Keratinocyte (primary cell): Measurements from ENCODE around the gene DHX15. TPM values are rescaled to one million over a fixed set of nuclear protein-coding genes. Genes with fewer than 3 reads are reported as not detected.

Experiments used
- DNase-seq: peaks from one replicate; pipeline ENCODE4 v3.0.0-alpha.2; 2011; ENCODE audit warnings: low read depth, missing footprints, low spot score
- FAIRE-seq: peaks from 2 replicates; lab custom pipeline; 2011; peaks lifted over from hg19 to GRCh38; lab: Jason Lieb, UNC
- H2AFZ ChIP-seq: 2 replicates; pipeline ENCODE4 v1.6.0; 2012; ENCODE audit warnings: low read length, control low read depth, inconsistent platforms; ENCODE audit not compliant: control insufficient read depth
- H3K27ac ChIP-seq: 2 replicates; pipeline ENCODE4 v1.5.1; 2011; ENCODE audit warnings: low read length; ENCODE audit not compliant: control insufficient read depth, insufficient read depth
- H3K27me3 ChIP-seq: 3 replicates; pipeline ENCODE4 v1.6.0; 2011; ENCODE audit warnings: low read length; ENCODE audit not compliant: control insufficient read depth, insufficient read depth; ENCODE audit errors: extremely low read depth
- H3K36me3 ChIP-seq, 2 experiments: 2 replicates in 1 of 2; 3 replicates in 1 of 2; pipeline ENCODE4 v1.5.1; 2011; ENCODE audit warnings: low read length in 2 of 2, mild to moderate bottlenecking in 1 of 2; ENCODE audit not compliant: control insufficient read depth in 2 of 2, insufficient read depth in 2 of 2; ENCODE audit errors: extremely low read depth in 1 of 2
- H3K4me1 ChIP-seq: 3 replicates; pipeline ENCODE4 v1.5.1; 2011; ENCODE audit warnings: low read length; ENCODE audit not compliant: control insufficient read depth, insufficient read depth; ENCODE audit errors: extremely low read depth
- H3K4me2 ChIP-seq: 3 replicates; pipeline ENCODE4 v1.6.0; 2011; ENCODE audit warnings: low read depth, low read length; ENCODE audit not compliant: control insufficient read depth, insufficient read depth; ENCODE audit errors: extremely low read depth
- H3K4me3 ChIP-seq, 3 experiments: fragments of 200-600 bp in 1 of 3; sonication (generic) in 1 of 3; 2 replicates in 2 of 3; 3 replicates in 1 of 3; pipeline ENCODE4 v1.5.1; 2011 to 2016; ENCODE audit warnings: low read length in 3 of 3, mild to moderate bottlenecking in 3 of 3, control low read depth in 2 of 3, inconsistent platforms in 1 of 3, low read depth in 1 of 3, mixed read lengths in 1 of 3, mixed run types in 1 of 3, moderate library complexity in 1 of 3; ENCODE audit not compliant: control insufficient read depth in 2 of 3, insufficient read depth in 2 of 3; ENCODE audit errors: extremely low read depth in 1 of 3
- H3K79me2 ChIP-seq: 2 replicates; pipeline ENCODE4 v1.6.0; 2012; ENCODE audit warnings: low read length; ENCODE audit not compliant: control insufficient read depth, insufficient read depth
- H3K9ac ChIP-seq: 3 replicates; pipeline ENCODE4 v1.6.0; 2011; ENCODE audit warnings: low read length; ENCODE audit not compliant: control insufficient read depth, insufficient read depth; ENCODE audit errors: extremely low read depth
- H3K9me1 ChIP-seq: 3 replicates; pipeline ENCODE4 v1.6.0; 2011; ENCODE audit warnings: low read length; ENCODE audit not compliant: control insufficient read depth, insufficient read depth; ENCODE audit errors: extremely low read depth
- H3K9me3 ChIP-seq: 2 replicates; pipeline ENCODE4 v1.5.1; 2012; ENCODE audit warnings: low read depth, low read length; ENCODE audit not compliant: control insufficient read depth
- H4K20me1 ChIP-seq: 3 replicates; pipeline ENCODE4 v1.6.0; 2011; ENCODE audit warnings: low read length; ENCODE audit not compliant: control insufficient read depth, insufficient read depth; ENCODE audit errors: extremely low read depth
- EZH2 ChIP-seq: IDR thresholded peaks from one replicate; pipeline ENCODE4 v1.6.1; 2012; ENCODE audit warnings: inconsistent platforms, mild to moderate bottlenecking, low read length, moderate library complexity
- dilution Hi-C: fragments of 300-500 bp; cut with MboI; formaldehyde crosslinking; loops from one replicate; pipeline ENCODE4 v1.7.0; 2020; ENCODE audit warnings: low sequenced_read_pairs; ENCODE audit not compliant: extremely low pct_ligation_motif_present
- polyA plus RNA-seq, 5 experiments: library from polyadenylated mRNA; depleted of rRNA in 3 of 5; stranded (reverse) in 3 of 5; stranded (forward) in 1 of 5; unstranded in 1 of 5; fragments of >200 nt; gene quantifications; 1 replicate in 1 of 5; 2 replicates in 3 of 5; 3 replicates in 1 of 5; pipeline versions ENCODE4 v1.2.1 to v1.2.3, GENCODE V29; 2011 to 2012; ENCODE audit warnings: missing spikeins in 2 of 5, low read depth in 1 of 5, low replicate concordance in 1 of 5
- TF ChIP-seq, protein P1 (sequence below), 3 experiments: IDR thresholded peaks in 1 of 3; conservative IDR thresholded peaks in 1 of 3; optimal IDR thresholded peaks in 1 of 3; 2 replicates in 2 of 3; 3 replicates in 1 of 3; pipeline versions ENCODE3 to v1.5.1; 2011; ENCODE audit warnings: low read length in 3 of 3, mild to moderate bottlenecking in 3 of 3, moderate library complexity in 2 of 3, control low read depth in 1 of 3, inconsistent platforms in 1 of 3; ENCODE audit not compliant: insufficient read depth in 2 of 3; ENCODE audit errors: extremely low read depth in 1 of 3

The DHX15 gene
- polyA plus RNA-seq, 1 donor (not counting 4 experiments of a cell fraction or from before 2014, with no cell fraction given): 206 TPM

DNA sequence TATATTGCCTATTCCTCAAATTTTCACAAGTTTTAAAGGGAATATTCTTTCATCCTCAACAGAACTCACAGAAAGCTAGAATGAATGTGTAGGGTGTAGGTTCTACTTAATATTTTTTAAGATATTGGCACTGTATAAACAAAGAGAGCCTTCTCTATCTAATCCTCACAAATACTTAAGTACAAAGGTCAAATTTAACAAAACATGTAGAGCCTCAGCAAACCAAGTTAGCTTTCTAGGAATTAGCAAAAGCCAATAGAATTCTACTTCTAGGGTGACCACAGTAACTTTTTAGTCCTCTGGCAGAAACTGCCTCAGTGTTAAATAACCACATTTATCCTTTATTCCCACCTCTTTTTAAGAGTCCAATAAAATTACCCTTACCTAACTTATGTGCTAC is 19.3 kb downstream of the DHX15 start:
- H4K20me1 ChIP-seq: peaks cover 54% of the 10 kb centered on the region
- no peak overlapping the region for H3K4me3 ChIP-seq
- no peaks in the 10 kb centered on the region for H3K4me1 ChIP-seq
- H2AFZ ChIP-seq: no peak overlapping the region
- peaks cover 4 to 22% of the 10 kb centered on the region in 2 experiments for H3K36me3 ChIP-seq
- H3K9me3 ChIP-seq: no peaks in the 10 kb centered on the region
- FAIRE-seq (no peak), DNase-seq (no peak)
- no peaks in the 10 kb centered on the region for H3K27me3 ChIP-seq
- H3K4me2 ChIP-seq: no peak overlapping the region
- H3K9ac ChIP-seq: no peak overlapping the region
- dilution Hi-C loops: no loop called here
- no peak overlapping the region for H3K27ac ChIP-seq
- peaks cover 97% of the 10 kb centered on the region for H3K79me2 ChIP-seq
- no peaks in the 10 kb centered on the region for H3K9me1 ChIP-seq
- TF ChIP-seq, protein P1, sequence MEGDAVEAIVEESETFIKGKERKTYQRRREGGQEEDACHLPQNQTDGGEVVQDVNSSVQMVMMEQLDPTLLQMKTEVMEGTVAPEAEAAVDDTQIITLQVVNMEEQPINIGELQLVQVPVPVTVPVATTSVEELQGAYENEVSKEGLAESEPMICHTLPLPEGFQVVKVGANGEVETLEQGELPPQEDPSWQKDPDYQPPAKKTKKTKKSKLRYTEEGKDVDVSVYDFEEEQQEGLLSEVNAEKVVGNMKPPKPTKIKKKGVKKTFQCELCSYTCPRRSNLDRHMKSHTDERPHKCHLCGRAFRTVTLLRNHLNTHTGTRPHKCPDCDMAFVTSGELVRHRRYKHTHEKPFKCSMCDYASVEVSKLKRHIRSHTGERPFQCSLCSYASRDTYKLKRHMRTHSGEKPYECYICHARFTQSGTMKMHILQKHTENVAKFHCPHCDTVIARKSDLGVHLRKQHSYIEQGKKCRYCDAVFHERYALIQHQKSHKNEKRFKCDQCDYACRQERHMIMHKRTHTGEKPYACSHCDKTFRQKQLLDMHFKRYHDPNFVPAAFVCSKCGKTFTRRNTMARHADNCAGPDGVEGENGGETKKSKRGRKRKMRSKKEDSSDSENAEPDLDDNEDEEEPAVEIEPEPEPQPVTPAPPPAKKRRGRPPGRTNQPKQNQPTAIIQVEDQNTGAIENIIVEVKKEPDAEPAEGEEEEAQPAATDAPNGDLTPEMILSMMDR (optimal IDR thresholded peaks at IDR 0.05 in 1 of 3, IDR thresholded peaks at IDR 0.05 in 1 of 3, conservative IDR thresholded peaks at IDR 0.05 in 1 of 3; ENCODE audit: extremely low read depth in 1 of 3, insufficient read depth in 2 of 3, low read length in 3 of 3): no peak
- TF ChIP-seq EZH2: no peak

DNA sequence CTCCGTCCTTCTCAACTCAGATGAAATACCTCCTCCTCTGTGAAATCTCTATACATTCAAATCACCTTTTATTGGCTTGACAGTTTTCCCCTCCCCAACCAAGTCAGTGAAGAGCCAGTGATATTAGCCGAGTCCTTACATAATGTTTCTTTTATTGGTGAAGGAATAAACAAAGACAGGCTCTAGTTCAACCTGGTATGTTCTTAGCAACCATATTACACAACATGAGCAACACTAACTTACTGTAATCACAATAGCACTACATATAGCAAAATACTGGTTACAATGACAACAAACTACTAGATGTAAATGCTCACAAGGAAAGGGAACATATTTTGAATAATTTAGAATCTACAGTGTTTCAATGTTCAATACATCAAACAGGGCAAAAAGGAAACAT is 19.9 kb downstream of the DHX15 start:
- FAIRE-seq: no peak
- H3K27ac ChIP-seq: no peak overlapping the region
- H3K4me2 ChIP-seq: no peak overlapping the region
- peaks cover 2 to 17% of the 10 kb centered on the region in 2 experiments for H3K36me3 ChIP-seq
- H3K4me1 ChIP-seq: peaks cover under 1% of the 10 kb centered on the region
- H3K79me2 ChIP-seq: peaks cover 97% of the 10 kb centered on the region
- dilution Hi-C loops: no loop called here
- DNase-seq: no peak
- peaks cover 50% of the 10 kb centered on the region for H4K20me1 ChIP-seq
- H3K9me1 ChIP-seq: no peaks in the 10 kb centered on the region
- no peaks in the 10 kb centered on the region for H3K9me3 ChIP-seq
- TF ChIP-seq, protein P1 (optimal IDR thresholded peaks at IDR 0.05 in 1 of 3, IDR thresholded peaks at IDR 0.05 in 1 of 3, conservative IDR thresholded peaks at IDR 0.05 in 1 of 3; ENCODE audit: extremely low read depth in 1 of 3, insufficient read depth in 2 of 3, low read length in 3 of 3): no peak
- no peak for TF ChIP-seq EZH2
- H3K27me3 ChIP-seq: no peaks in the 10 kb centered on the region
- no peak overlapping the region for H2AFZ ChIP-seq
- H3K9ac ChIP-seq: no peak overlapping the region
- H3K4me3 ChIP-seq: no peak overlapping the region
